ENCODE results near the gene CNNM2.
A peak's percentile ranks its signal among the peaks of the same experiment; 100 is the strongest.
"Not testable (repeated sequence)": the region's sequence is repeated elsewhere in the genome, so short reads cannot be mapped to it uniquely, and the experiment has no call there.

CNNM2 gene

GRCh38 chr10:103117247-103117646 lies 199.2 kb downstream of the CNNM2 start:
- peaks cover 16 to 100% (median 59%) of the 10 kb centered on the region in 11 experiments; a peak in 19 of 22 replicates for H4K20me1 ChIP-seq
- no peaks in the 10 kb centered on the region for H3K9me3 ChIP-seq (replicated peaks in 1 of 11)
- no peak overlapping the region for H3K4me3 ChIP-seq
- no peak for TF ChIP-seq Cebpa-rat (IDR thresholded peaks at IDR 0.05)
- H3K27me3 ChIP-seq = no peaks in the 10 kb centered on the region
- H3K27ac ChIP-seq = no peak overlapping the region
- H3K4me1 ChIP-seq = peaks cover 0 to 11% (median 4%) of the 10 kb centered on the region in 10 experiments; a peak in 9 of 20 replicates
- H3K9ac ChIP-seq = no peak overlapping the region
- no peak overlapping the region for H3K4me2 ChIP-seq
- H3K36me3 ChIP-seq = peaks cover 40 to 85% (median 56%) of the 10 kb centered on the region in 11 experiments

- Histone ChIP-seq H3K4me2 (no peak overlapping the region), H3K9ac (no peak overlapping the region), H3K4me3 (no peak overlapping the region)
Observed at GRCh38 chr10:103120546-103120945, 202.5 kb downstream of the CNNM2 start.

GRCh38 chr10:103120977-103121735 lies 203.1 kb downstream of the CNNM2 start:
- TF ChIP-seq Cebpa-rat (IDR thresholded peaks at IDR 0.05) = no peak
- Histone ChIP-seq H4K20me1 (peaks cover 14 to 100% (median 63%) of the 10 kb centered on the region in 11 experiments; a peak in 18 of 22 replicates), H3K9ac (no peak overlapping the region), H3K4me1 (peaks cover 0 to 7% (median 2%) of the 10 kb centered on the region in 10 experiments; a peak in 4 of 20 replicates), H3K36me3 (peaks cover 46 to 95% (median 60%) of the 10 kb centered on the region in 11 experiments; a peak in 21 of 22 replicates), H3K4me2 (no peak overlapping the region), H3K27me3 (no peaks in the 10 kb centered on the region), H3K27ac (no peak overlapping the region), H3K4me3 (no peak overlapping the region), H3K9me3 (replicated peaks in 1 of 11) (no peaks in the 10 kb centered on the region)

More at GRCh38 chr10:103120546-103120945, 202.5 kb downstream of the CNNM2 start:
- no peaks in the 10 kb centered on the region for H3K9me3 ChIP-seq (replicated peaks in 1 of 11)
- no peak overlapping the region for H3K27ac ChIP-seq
- no peak for TF ChIP-seq Cebpa-rat (IDR thresholded peaks at IDR 0.05)
- peaks cover 0 to 4% (median 0%) of the 10 kb centered on the region in 10 experiments; a peak in 2 of 20 replicates for H3K4me1 ChIP-seq
- H3K36me3 ChIP-seq = peaks cover 41 to 90% (median 59%) of the 10 kb centered on the region in 11 experiments; a peak in 21 of 22 replicates
- H4K20me1 ChIP-seq = peaks cover 14 to 100% (median 58%) of the 10 kb centered on the region in 11 experiments; a peak in 18 of 22 replicates
- no peaks in the 10 kb centered on the region for H3K27me3 ChIP-seq

GRCh38 chr10:103123282-103124024 lies 205.4 kb downstream of the CNNM2 start:
- H4K20me1 ChIP-seq = peaks cover 14 to 94% (median 55%) of the 10 kb centered on the region in 11 experiments; a peak in 17 of 22 replicates
- H3K4me2 ChIP-seq = no peak overlapping the region
- H3K27me3 ChIP-seq = no peaks in the 10 kb centered on the region
- no peak overlapping the region for H3K4me3 ChIP-seq
- peaks cover 42 to 90% (median 60%) of the 10 kb centered on the region in 11 experiments; a peak in 21 of 22 replicates for H3K36me3 ChIP-seq
- no peak for TF ChIP-seq Cebpa-rat (IDR thresholded peaks at IDR 0.05)
- no peak overlapping the region for H3K9ac ChIP-seq
- no peaks in the 10 kb centered on the region for H3K9me3 ChIP-seq (replicated peaks in 1 of 11)
- H3K4me1 ChIP-seq = peaks cover 0 to 7% (median 2%) of the 10 kb centered on the region in 10 experiments; a peak in 4 of 20 replicates
- no peak overlapping the region for H3K27ac ChIP-seq

- Histone ChIP-seq H3K9me3 (replicated peaks in 1 of 11) (no peaks in the 10 kb centered on the region), H3K27me3 (no peaks in the 10 kb centered on the region), H3K4me3 (no peak overlapping the region), H3K27ac (no peak overlapping the region), H3K9ac (no peak overlapping the region), H3K4me2 (no peak overlapping the region), H3K4me1 (peaks cover 0 to 7% (median 2%) of the 10 kb centered on the region in 10 experiments; a peak in 4 of 20 replicates), H4K20me1 (peaks cover 9 to 83% (median 46%) of the 10 kb centered on the region in 11 experiments; a peak in 17 of 22 replicates), H3K36me3 (peaks cover 33 to 80% (median 51%) of the 10 kb centered on the region in 11 experiments; a peak in 21 of 22 replicates)
- no peak for TF ChIP-seq Cebpa-rat (IDR thresholded peaks at IDR 0.05)
Observed at GRCh38 chr10:103124420-103125096, 206.5 kb downstream of the CNNM2 start.

- peaks cover 29 to 73% (median 47%) of the 10 kb centered on the region in 11 experiments; a peak in 21 of 22 replicates for H3K36me3 ChIP-seq
- H3K4me2 ChIP-seq = 0 out of 22 replicates have a peak overlapping the region, but pooled peaks of 1 of the 11 experiments have one; percentile 1
- H3K9me3 ChIP-seq (replicated peaks in 1 of 11) = peaks cover 0 to 2% (median under 1%) of the 10 kb centered on the region in 11 experiments; a peak in 7 of 22 replicates
- peaks cover 9 to 75% (median 38%) of the 10 kb centered on the region in 11 experiments; a peak in 17 of 22 replicates for H4K20me1 ChIP-seq
- no peak overlapping the region for H3K9ac ChIP-seq
- no peaks in the 10 kb centered on the region for H3K27me3 ChIP-seq
- H3K27ac ChIP-seq = no peak overlapping the region; a peak in 1 of 22 replicates
- no peak overlapping the region for H3K4me3 ChIP-seq
- no peak for TF ChIP-seq Cebpa-rat (IDR thresholded peaks at IDR 0.05)
- H3K4me1 ChIP-seq = peaks cover 0 to 7% (median 2%) of the 10 kb centered on the region in 10 experiments; a peak in 4 of 20 replicates
Observed at GRCh38 chr10:103125323-103126267, 207.5 kb downstream of the CNNM2 start.

GRCh38 chr10:103127241-103127640 lies 209.1 kb downstream of the CNNM2 start:
- H3K9ac ChIP-seq = no peak overlapping the region
- H3K27me3 ChIP-seq = no peaks in the 10 kb centered on the region
- H3K27ac ChIP-seq = no peak overlapping the region

GRCh38 chr10:103130180-103130579 lies 212.1 kb downstream of the CNNM2 start:
- peaks cover 0 to 65% (median 16%) of the 10 kb centered on the region in 11 experiments; a peak in 12 of 22 replicates for H4K20me1 ChIP-seq
- H3K4me3 ChIP-seq, H3K27me3 ChIP-seq, H3K4me2 ChIP-seq, H3K9ac ChIP-seq, H3K27ac ChIP-seq: not testable (repeated sequence)
- H3K9me3 ChIP-seq (replicated peaks in 1 of 11) = peaks cover 28 to 47% (median 40%) of the 10 kb centered on the region in 11 experiments
- H3K36me3 ChIP-seq = peaks cover 51 to 76% (median 70%) of the 10 kb centered on the region in 11 experiments
- H3K4me1 ChIP-seq = peaks cover 0 to 19% (median 6%) of the 10 kb centered on the region in 10 experiments; a peak in 8 of 20 replicates

More at GRCh38 chr10:103127241-103127640, 209.1 kb downstream of the CNNM2 start:
- H3K4me2 ChIP-seq = no peak overlapping the region
- H3K4me3 ChIP-seq = no peak overlapping the region
- peaks cover 0 to 17% (median 16%) of the 10 kb centered on the region in 11 experiments; a peak in 19 of 22 replicates for H3K9me3 ChIP-seq (replicated peaks in 1 of 11)
- H3K36me3 ChIP-seq = peaks cover 43 to 74% (median 60%) of the 10 kb centered on the region in 11 experiments
- peaks cover 4 to 75% (median 26%) of the 10 kb centered on the region in 11 experiments; a peak in 16 of 22 replicates for H4K20me1 ChIP-seq
- no peak for TF ChIP-seq Cebpa-rat (IDR thresholded peaks at IDR 0.05)
- peaks cover 0 to 7% (median 0%) of the 10 kb centered on the region in 10 experiments; a peak in 4 of 20 replicates for H3K4me1 ChIP-seq

Data from BLaER1 treated with 17β-estradiol and CSF1 and Interleukin-3, amounts not matched to agents 10 nM and 100 nM (cell line).